ENCODE results near the gene NEK1.

GRCh38 chr4:169523796-169524195, 88.6 kb downstream of the NEK1 start:
- no peak for TF ChIP-seq CTCF (IDR thresholded peaks at IDR 0.05; ENCODE audit: low read length)
- TF ChIP-seq EZH2 (optimal IDR thresholded peaks at IDR 0.05; ENCODE audit: low read depth, low read length): no peak
- TF ChIP-seq EZH2phosphoT487 (IDR thresholded peaks at IDR 0.05; ENCODE audit: low read length): no peak

All from MM.1S (cell line).